Cardiac septum (tissue), 1 donor: Measurements from ENCODE around the gene RCOR1. TPM values are rescaled to one million over a fixed set of nuclear protein-coding genes. Genes with fewer than 3 reads are reported as not detected.
A peak's percentile ranks its signal among the peaks of the same experiment; 100 is the strongest.
"Not testable (repeated sequence)": the region's sequence is repeated elsewhere in the genome, so short reads cannot be mapped to it uniquely, and the experiment has no call there.

Experiments used
- DNase-seq: peaks from one replicate; pipeline ENCODE4 v3.0.0-alpha.2; 2020; ENCODE audit warnings: low spot score
- intact Hi-C: fragments of 100-400 bp; cut with DNase I; formaldehyde crosslinking; loops from one replicate; pipeline ENCODE4 v1.14.0; 2022
- total RNA-seq: library from RNA; stranded (reverse); fragmentation: NEBNext Ultra II Directional; extraction: Animal tissue kit (Norgen Biotek cat#: 25700); gene quantifications from one replicate; pipeline ENCODE4 v1.2.1, GENCODE V29; 2021
- donor health status: DM: no; HTN: no; CAD: no.

Gene RCOR1
- total RNA-seq, 1 donor from 2014 or later, result 12.5 TPM

DNA sequence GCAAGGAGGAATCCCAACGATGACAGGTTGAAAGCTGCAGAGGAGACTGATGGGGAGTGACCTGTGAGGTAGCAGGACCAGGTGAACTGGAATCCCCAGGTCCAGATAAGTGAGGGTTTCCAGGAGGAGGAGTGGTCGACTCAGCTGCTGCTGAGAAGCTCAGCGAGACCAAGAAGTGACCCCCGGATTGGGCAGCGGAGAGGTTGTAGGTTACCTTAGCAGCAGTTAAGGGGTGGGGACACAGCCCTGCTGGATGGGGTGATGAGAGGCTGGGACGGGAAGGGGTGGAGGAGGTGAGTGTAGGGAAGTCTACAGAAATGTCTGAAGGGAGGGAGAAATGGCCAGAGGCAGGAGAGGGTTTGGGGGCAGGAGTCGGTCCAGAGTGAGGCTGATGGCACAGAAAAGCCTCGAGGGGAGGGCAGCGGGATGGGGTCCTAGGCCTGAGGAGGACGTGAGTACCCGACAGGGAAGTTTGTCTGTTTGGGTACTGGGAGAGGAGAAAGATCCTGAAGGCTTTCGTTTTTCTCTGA is 2.6 kb upstream of the RCOR1 start:
- no peak for DNase-seq

DNA sequence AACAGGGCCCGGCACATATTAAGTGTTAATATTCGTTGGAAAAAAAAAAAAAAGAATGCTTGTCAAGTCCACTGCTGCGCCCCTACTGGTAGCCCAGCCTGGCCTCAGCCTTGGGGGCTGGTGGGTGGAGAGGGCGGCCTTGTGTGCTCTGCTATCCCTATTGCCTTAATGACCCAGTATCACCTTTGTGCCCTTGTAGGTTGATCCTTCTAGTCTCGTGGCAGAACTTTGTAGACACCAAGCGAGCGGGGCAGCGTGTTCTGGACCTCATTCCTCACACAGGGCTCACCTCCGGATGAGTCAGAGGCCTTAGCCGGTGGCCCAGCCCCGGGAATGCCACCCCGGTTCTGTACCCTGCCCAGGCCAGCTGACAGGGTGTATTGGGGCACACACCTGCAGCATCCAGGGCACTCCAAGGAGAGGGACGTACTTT is 1.8 kb upstream of the RCOR1 start:
- intact Hi-C loops, result loop anchor here (5.0 kb wide), 1 partner anchor 68 kb away; no protein-coding TSS in a partner anchor
- no peak for DNase-seq

More for the DNA sequence above, 2.6 kb upstream of the RCOR1 start:
- intact Hi-C loops, result loop anchor here (5.0 kb wide), 1 partner anchor 68 kb away; no protein-coding TSS in a partner anchor

DNA sequence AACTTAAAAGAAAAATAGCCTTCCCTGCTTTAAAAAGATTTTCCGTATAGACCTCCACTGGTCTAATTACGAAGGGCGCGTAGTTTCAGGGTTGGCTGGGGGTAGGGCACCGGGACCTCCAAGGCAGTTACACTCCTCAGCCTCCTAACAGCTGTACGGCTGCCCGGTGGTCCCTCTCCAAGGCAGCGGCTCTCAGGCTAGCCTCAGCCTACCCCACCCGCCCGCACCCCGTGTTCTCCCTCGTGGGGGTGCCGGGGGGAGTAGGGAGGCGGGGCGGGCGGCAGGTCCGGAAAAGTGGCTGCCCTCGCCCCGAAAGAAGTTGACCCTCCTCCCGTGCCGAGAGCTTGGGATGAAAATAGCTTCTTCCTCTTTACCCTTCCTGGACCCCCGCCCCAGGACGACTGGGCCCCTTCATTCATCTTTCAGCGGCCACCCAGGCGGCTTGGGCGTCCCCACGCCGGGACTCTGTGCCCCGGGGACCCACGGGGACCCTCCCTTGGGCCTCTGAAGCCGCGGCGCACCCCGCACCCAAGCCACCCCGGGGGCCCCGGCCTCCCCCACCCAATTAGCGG is 991 bp upstream of the RCOR1 start:
- intact Hi-C loops, result loop anchor here (5.0 kb wide), 1 partner anchor 69 kb away; no protein-coding TSS in a partner anchor
- no peak for DNase-seq

DNA sequence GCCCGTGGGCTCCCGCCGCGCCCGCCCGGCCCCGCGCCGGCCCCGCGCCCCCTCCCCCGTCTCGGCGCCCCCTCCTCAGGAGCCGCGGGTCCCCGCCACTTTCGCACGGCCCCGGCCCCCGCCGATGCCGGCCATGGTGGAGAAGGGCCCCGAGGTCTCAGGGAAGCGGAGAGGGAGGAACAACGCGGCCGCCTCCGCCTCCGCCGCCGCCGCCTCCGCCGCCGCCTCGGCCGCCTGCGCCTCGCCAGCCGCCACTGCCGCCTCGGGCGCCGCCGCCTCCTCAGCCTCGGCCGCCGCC is 263 bp downstream of the RCOR1 start:
- intact Hi-C loops, result loop anchor here (5.0 kb wide), 1 partner anchor 70 kb away; no protein-coding TSS in a partner anchor
- DNase-seq, result no peak

DNA sequence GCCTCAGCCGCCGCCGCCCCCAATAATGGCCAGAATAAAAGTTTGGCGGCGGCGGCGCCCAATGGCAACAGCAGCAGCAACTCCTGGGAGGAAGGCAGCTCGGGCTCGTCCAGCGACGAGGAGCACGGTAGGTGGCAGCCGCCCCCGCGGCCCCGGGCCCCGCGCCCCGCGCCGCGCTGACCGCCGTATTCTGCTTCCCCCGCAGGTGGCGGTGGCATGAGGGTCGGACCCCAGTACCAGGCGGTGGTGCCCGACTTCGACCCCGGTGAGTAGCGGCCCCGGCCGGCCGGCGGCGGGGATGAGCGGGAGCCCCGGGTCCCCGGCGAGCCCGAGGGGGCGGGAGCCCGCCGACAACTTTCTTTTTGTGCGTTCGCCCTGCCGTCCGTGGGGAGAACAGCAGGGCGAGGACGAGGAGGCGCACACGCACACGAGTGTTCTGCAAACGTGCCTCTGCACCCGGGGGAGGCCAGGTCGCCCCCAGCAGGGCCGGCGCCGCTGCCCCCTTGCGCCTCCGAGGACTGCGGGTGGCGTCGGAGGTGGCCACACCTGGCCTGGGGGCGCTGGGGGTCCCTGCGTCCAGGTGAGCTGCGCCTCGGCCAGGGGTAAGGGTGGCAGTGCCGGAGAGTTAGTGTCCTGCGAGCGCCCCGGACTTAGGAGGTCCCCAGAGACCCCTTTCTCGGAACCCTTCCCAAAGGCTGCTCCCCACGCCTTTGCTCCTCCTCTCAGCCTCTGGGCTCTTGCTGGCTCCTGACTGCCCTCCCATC is 794 bp downstream of the RCOR1 start:
- DNase-seq, result peak; percentile 76
- intact Hi-C loops, result loop anchor here (5.0 kb wide), 1 partner anchor 71 kb away; no protein-coding TSS in a partner anchor

DNA sequence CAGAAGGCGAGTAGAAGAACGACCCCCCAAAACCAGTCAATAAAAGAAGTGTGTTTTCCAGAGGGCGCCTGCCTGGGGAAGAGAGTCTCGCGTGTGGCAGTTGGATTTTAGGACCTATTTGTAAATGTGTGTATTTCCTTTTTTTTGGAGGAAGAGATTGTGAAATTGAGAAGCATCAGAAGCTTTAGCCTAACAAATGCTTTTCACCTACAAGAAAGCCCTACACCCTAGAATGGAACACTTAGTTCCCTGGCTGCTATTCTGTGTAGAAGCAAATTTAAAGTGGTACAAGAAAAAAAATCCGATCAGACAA is 1.3 kb downstream of the RCOR1 start:
- DNase-seq, result no peak
- intact Hi-C loops, result loop anchor here (5.0 kb wide), 1 partner anchor 71 kb away; no protein-coding TSS in a partner anchor

DNA sequence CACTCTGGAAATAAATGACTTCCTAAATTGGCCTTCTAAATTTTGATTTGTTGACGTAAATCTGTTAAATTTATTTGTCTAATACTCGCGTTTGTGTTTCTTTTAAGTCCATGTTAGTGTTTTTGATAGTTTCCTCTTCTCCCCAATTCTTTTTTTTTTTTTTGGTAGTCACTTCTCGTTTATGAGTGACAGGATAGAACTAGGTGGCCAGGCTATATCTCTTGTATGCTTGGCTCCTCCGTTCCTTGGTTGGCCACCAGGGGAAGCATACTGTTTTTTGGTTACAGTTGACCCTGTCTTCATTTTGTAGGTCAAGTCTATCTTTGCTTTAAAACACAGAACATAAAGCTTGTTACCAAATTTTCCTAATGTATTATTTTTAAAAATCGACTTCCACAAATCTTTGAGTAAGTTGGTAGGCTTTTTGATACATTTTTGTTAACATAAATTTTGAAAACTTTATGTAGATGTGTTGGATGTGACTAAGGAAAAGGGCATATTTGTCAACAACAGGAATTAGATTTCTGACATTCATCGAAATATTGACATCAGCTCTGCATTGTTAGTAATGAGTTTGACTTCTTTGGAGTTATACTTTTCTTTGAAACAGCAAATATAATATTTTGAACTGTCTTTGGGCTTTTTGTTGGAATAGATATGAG is 2.2 kb downstream of the RCOR1 start:
- DNase-seq, result peak; percentile 79
- intact Hi-C loops, result loop anchor here (5.0 kb wide), 1 partner anchor 72 kb away; no protein-coding TSS in a partner anchor

DNA sequence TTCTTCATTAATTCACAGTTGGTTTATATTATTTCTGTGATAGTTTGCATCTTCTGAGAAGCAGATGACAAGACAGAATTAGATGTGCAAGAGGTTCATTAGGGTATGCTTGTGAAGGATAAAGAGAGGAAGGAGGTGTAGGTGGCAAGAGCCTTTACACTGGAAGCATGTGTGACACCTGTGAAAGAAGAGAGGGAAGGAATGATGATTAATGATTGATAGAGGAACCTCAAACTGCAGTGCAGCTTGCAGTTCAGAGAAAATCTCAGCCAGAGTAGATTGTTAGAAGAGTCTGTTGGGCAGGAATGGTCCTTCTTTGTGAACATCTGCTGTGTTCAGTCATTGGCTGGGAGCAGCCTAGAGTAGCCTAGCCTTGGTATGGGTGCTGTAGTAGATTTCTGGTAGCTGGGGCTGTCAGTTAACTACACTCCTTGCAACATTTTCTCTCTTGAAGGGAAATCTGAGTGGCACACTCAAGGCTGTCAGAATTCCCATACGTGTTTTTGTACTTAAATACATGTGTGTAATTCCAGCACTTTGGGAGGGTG is 9.0 kb downstream of the RCOR1 start:
- intact Hi-C loops, result no loop called here
- DNase-seq, result no peak

DNA sequence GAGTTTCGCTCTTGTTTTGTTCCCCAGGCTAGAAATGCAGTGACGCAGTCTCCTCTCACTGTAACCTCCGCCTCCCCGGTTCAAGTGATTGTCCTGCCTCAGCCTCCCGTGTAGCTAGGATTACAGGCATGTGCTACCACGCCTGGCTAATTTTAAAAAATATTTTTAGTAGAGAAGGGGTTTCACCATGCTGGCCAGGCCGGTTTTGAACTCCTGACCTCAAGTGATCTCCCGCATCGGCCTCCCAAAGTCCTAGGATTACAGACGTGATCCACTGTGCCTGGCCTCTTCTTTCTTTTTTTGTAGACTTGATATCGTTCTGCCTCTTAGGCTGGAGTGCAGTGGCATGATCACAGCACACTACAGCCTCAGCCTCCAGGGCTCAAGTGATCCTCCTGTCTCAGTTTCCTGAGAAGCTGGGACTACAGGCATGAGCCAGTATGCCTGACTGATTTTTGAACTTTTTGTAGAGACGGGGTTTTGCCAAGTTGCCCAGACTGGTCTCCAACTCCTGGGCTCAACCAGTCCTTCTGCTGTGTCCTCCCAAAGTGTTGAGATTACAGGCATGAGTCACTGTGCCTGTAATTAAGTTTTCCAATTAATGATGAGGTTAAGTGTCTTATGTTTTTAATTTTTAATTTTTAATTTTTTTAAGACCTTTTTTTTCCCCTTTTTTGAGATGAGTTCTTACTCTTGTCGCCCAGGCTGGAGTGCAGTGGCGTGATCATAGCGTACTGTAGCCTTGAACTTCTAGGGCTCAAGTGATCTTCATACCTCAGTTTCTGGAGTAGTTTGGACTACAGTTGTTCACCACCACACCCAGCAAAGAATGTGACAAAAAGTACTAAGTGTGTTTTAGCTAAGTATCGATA is 10.2 kb downstream of the RCOR1 start:
- DNase-seq, result no peak
- intact Hi-C loops, result no loop called here

DNA sequence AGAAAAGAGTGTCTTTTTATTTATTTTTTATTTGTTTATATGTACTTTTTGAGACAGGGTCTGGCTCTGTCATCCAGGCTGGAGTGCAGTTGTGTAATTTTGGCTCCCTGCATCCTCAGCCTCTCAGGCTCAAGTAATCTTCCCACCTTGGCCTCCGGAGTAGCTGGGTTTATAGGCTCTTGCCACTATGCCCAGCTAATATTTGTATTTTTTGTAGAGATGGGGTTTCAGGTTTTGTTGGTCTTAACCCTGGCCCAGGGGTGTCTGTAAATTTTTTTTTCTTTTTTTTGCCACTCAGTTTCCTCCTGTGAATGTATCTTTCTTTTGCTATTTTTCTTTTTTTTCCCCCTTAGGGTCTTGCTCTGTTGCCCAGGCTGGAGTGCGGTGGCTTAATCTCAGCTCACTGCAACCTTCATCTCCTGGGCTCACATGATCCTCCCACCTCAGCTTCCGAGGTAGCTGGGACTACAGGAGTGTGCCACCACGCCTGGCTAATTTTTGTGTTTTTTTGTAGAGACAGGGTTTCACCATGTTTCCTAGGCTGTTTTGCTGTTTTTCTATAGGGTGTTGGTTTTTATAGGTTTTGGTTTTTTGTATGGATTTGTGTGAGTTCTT is 11.0 kb downstream of the RCOR1 start:
- intact Hi-C loops, result no loop called here
- no peak for DNase-seq

DNA sequence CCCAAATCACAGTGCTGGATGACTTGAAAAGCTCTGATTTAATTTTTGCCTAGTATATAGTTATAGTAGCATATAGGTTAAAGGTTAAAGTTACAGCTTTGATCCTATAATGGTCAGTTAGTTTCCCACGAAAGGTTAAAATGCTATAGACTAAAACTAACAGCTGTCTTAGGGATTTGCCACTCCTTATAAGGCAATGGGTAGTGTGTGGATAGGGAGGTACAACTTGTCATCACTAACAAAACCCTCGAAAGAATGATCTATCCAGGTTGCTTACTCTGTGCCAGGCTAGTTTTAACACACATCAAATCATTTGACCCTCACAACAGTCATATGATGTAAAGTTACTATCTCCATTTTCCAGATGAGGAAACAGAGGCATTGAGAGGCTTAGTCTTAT is 11.7 kb downstream of the RCOR1 start:
- intact Hi-C loops, result no loop called here
- no peak for DNase-seq

DNA sequence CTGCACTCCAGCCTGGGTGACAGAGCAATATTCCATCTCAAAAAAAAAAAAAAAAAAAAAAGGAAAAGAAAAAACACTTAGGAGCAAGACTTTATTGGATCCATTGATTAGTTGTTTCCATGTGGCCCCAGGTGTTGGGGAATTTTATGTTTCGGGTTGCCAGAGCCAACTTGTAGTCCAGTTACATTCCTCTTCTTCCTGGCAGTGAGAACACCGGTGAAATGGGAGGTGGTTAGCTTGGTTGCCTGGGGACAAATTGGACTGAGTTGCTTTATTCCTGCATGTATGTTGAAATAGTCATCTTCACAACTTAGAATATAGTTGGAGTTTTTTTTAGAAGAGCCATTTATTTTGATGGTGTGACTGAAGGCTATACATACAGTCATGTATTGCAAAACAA is 12.6 kb downstream of the RCOR1 start:
- intact Hi-C loops, result no loop called here
- DNase-seq, result no peak

DNA sequence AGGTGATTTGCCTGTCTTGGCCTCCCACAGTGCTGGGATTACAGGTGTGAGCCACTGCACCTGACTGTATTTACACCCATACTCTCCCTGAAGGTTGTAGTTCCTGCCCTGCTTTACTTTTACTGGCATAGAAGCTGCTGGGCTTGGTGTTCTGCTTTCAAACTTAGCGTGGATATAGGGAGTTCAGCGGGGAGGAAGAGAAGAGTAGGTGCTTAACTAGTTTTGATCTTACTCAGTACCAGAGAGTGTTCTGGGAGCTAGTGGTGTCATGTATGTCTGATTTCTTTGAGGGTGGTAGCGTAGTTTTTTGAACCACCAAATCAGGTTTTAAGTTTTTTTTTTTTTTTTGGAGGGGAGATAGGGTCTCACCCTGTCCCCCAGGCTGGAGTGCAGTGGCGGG is 13.8 kb downstream of the RCOR1 start:
- DNase-seq, result no peak
- intact Hi-C loops, result no loop called here

DNA sequence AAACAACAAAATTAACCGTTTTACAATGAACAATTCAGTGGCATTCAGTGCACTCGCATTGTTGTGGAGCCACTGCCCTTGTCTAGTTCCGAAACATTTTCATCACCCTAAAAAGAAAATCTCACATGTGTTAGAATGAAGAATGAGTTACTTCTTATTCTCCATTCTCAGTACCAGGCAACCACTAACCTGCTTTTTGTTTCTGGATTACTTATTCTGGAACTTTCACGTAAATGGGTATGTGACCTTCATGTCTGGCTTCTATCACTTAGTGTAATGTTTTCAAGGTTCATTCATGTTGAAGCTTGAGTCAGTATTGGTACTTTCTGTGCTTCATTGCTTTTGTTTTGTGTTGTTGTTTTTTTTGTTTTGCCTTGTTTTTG is 15.6 kb downstream of the RCOR1 start:
- intact Hi-C loops, result no loop called here
- DNase-seq, result no peak

DNA sequence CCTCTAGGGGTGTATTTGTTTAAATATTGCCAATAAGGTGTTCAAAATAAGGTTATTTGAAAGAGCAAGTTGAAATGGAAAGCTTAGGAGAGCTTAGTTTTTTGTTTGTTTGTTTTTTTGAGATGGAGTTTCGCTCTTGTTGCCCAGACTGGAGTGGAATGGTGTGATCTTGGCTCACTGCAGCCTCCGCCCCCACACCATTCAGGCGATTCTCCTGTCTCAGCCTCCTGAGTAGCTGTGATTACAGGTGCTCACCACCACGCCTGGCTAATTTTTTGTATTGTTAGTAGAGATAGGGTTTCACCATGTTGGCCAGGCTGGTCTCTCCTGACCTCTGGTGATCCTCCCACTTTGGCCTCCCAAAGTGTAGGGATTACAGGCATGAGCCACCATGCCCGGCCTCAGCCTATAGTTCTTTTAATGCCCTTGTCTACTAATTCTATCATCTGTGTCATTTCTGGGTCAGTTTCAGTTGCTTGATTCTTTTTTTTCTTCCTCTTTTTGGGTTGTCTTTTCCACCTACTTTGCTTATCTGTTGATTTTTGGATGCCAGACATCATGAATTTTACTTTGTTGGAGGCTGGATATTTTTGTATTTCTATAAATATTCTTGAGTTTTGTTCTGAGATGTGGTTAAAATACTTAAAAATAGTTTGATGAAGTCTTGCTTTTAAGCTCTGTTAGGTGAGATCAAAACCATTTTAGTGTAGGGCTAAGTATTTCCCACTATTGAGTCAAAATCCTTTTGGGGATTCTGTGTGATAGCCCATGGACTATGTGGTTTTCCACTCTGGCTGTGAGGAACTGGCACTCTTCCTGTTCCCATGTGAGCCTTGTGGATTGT is 18.7 kb downstream of the RCOR1 start:
- intact Hi-C loops, result no loop called here
- no peak for DNase-seq

DNA sequence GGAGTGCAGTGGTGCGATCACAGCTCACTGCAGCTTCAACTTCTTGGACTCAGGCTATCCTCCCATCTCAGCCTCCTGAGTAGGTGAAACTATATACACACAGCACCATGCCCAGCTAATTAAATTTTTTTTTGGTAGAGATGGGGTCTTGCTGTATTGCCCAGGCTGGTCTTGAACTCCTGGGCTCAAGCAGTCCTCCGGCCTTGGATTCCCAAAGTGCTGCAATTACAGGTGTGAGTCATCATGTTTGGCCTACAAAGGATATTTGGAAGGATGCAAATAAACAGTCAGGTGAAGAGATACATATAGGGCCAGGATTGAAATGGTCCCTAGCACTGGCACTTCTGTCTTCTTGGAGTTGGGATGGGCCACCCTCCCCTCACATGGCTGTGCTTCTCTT is 23.9 kb downstream of the RCOR1 start:
- intact Hi-C loops, result no loop called here
- no peak for DNase-seq

DNA sequence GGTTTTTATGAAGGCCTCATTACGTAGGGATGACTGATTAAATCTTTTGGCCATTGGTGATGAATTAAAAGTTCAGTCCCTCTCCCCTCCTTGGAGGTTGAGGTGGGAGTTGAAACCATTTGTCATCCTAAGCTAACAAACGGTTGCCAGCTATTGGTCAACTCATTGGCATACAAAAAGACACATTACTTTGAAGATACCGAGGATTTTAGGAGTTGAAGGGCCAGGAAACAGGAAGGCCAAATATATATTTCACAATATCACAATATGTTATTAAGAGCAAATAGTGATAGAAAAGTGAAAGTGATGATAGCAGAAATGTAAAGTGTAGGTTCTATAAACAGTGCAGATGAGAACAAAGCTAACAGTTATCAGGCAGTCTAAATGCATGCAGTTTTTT is 24.4 kb downstream of the RCOR1 start:
- no peak for DNase-seq

DNA sequence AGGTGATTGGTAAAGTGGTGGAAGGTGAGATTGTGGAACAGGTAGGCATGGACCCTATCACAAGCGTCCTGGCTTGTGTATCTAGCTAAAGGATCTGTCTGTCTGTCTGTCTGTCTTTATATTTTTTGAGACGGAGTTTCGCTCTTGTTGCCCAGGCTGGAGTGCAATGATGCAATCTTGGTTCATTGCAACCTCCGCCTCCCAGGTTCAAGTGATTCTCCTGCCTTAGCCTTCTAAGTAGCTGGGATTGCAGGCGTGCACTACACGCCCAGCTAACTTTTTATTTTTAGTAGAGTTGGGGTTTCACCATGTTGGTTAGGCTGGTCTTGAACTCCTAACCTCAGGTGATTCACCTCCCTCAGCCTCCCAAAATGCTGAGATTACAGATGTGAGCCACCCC is 26.6 kb downstream of the RCOR1 start:
- DNase-seq, intact Hi-C loops: not testable (repeated sequence)

More for the DNA sequence above, 24.4 kb downstream of the RCOR1 start:
- intact Hi-C loops, result no loop called here
